ENCODE measurements around the gene RPL10. TPM values are rescaled to one million over a fixed set of nuclear protein-coding genes. Genes with fewer than 3 reads are reported as not detected.

RPL10 gene
- total and polyA plus RNA-seq, 2 of the 8 experiments (the other 6 are each of a cell fraction or from before 2014, with no cell fraction given) = 2,633 to 4,293 TPM

GRCh38 chrX:154408659-154409221 is 10.6 kb downstream of the RPL10 start:
- no peak overlapping the region for H3K56ac ChIP-seq (replicated peaks; ENCODE audit: insufficient read length, low read depth, low read length)
- no peaks in the 10 kb centered on the region for H4K20me1 ChIP-seq (replicated peaks in 1 of 2; ENCODE audit: control insufficient read depth in 1 of 2, insufficient read depth in 2 of 2, low read length in 2 of 2)
- H3K27ac ChIP-seq (ENCODE audit: low read depth, low read length) = no peak overlapping the region
- H3K18ac ChIP-seq (ENCODE audit: extremely low read depth, low read length) = no peak overlapping the region
- H4K5ac ChIP-seq (ENCODE audit: insufficient read length, low read depth, low read length) = no peak overlapping the region
- no peak overlapping the region for H2BK5ac ChIP-seq (ENCODE audit: low read depth, low read length)
- ChIA-PET POLR2A (ENCODE audit: partially characterized antibody) (interaction anchor here (0.8 to 6.4 kb wide), 6 partner anchors 10 to 81 kb away, joined by 3 to 124 read pairs (median 8); partner anchors contain the start of genes ATP6AP1, EMD, RPL10 and SLC10A3), CTCF (ENCODE audit: partially characterized antibody) (interaction anchor here (1.4 to 2.3 kb wide), 3 partner anchors 10 to 486 kb away, joined by 3 to 10 read pairs (median 10); partner anchors contain the start of genes FLNA and RPL10)
- DNase-seq (ENCODE audit: low read depth in 1 of 2, low spot score in 2 of 2) = no peak
- H2BK120ac ChIP-seq (replicated peaks; ENCODE audit: low read depth, low read length) = no peak overlapping the region
- no peaks in the 10 kb centered on the region for H3K79me2 ChIP-seq (ENCODE audit: control insufficient read depth in 1 of 2, insufficient read depth in 2 of 2, low read length in 2 of 2)
- no peak for FAIRE-seq
- no peak overlapping the region for H2AFZ ChIP-seq (ENCODE audit: low read length)
- H3K36me3 ChIP-seq (ENCODE audit: control insufficient read depth in 2 of 4, insufficient read depth in 4 of 4, low read length in 3 of 4) = peaks cover 0 to 2% (median 0%) of the 10 kb centered on the region in 4 experiments; a peak in 1 of 8 replicates
- no peak overlapping the region for H3K14ac ChIP-seq (ENCODE audit: insufficient read length)
- H2BK15ac ChIP-seq (ENCODE audit: low read length) = no peak overlapping the region
- H2AK5ac ChIP-seq (ENCODE audit: low read depth, low read length) = no peak overlapping the region
- H3K4me2 ChIP-seq (ENCODE audit: insufficient read depth in 1 of 2, low read depth in 2 of 2, low read length in 2 of 2) = peak overlapping the region; percentile 64 to 66
- no peak overlapping the region; a peak in 2 of 7 replicates for H3K9ac ChIP-seq (replicated peaks in 1 of 4; ENCODE audit: extremely low read depth in 1 of 4, low read depth in 3 of 4, low read length in 3 of 4)
- H3K23me2 ChIP-seq (ENCODE audit: low read depth, low read length) = no peaks in the 10 kb centered on the region
- no peaks in the 10 kb centered on the region for H3K27me3 ChIP-seq (replicated peaks in 1 of 4; ENCODE audit: control insufficient read depth in 3 of 4, extremely low read depth in 1 of 4, insufficient read depth in 3 of 4, low read length in 3 of 4)
- H3K23ac ChIP-seq (ENCODE audit: insufficient read length) = no peak overlapping the region
- H2BK20ac ChIP-seq (ENCODE audit: low read length) = no peak overlapping the region
- no peak overlapping the region for H4K8ac ChIP-seq (ENCODE audit: extremely low read depth, insufficient read depth, low read length)
- H3K4ac ChIP-seq (replicated peaks; ENCODE audit: insufficient read length, low read depth, low read length) = no peak overlapping the region
- no peak overlapping the region for H2BK12ac ChIP-seq (ENCODE audit: low read depth, low read length)
- H3K4me1 ChIP-seq (replicated peaks in 1 of 4; ENCODE audit: control insufficient read depth in 3 of 4, insufficient read depth in 4 of 4, low read length in 3 of 4) = peaks cover 2 to 11% (median 3%) of the 10 kb centered on the region in 4 experiments; a peak in 4 of 7 replicates
- peak overlapping the region in 3 of 4 experiments; percentile 21 to 52 (median 23); a peak in 4 of 8 replicates for H3K4me3 ChIP-seq (ENCODE audit: extremely low read depth in 1 of 4, insufficient read depth in 2 of 4, low read depth in 3 of 4, low read length in 4 of 4)
- no peak overlapping the region for H4K91ac ChIP-seq (replicated peaks; ENCODE audit: insufficient read length, low read length)
- H3K9me3 ChIP-seq (ENCODE audit: insufficient read depth in 2 of 2, low read depth in 1 of 2, low read length in 1 of 2) = no peaks in the 10 kb centered on the region
- no peaks in the 10 kb centered on the region for H3K79me1 ChIP-seq (ENCODE audit: low read depth, low read length)
- WGBS, 2 experiments (ENCODE audit: extremely low coverage in 1 of 2, insufficient coverage in 1 of 2, insufficient read length in 1 of 2, insufficient replicate concordance in 2 of 2, low coverage in 1 of 2, low lambda C conversion rate in 2 of 2, missing lambda C conversion rate in 1 of 2) = 66% methylated on average over 7 of the region's 10 CpGs; no CpG with 5 or more reads in 1 of the 2 experiments
- TF ChIP-seq EZH2 (IDR thresholded peaks at IDR 0.05; ENCODE audit: low read depth, low read length, severe bottlenecking) (no peak), KDM5A (IDR thresholded peaks at IDR 0.05; ENCODE audit: low read length) (no peak), BACH1 (IDR thresholded peaks at IDR 0.05; ENCODE audit: low read length) (no peak), EP300 (IDR thresholded peaks at IDR 0.05; ENCODE audit: borderline replicate concordance in 1 of 2, low read depth in 2 of 2, low read length in 2 of 2) (no peak), SAP30 (IDR thresholded peaks at IDR 0.05; ENCODE audit: insufficient read depth, insufficient replicate concordance, low read length) (no peak), GTF2F1 (IDR thresholded peaks at IDR 0.05; ENCODE audit: borderline replicate concordance, low read depth, low read length) (no peak), POLR2AphosphoS5 (IDR thresholded peaks at IDR 0.05; ENCODE audit: low read depth, low read length) (no peak), CHD1 (IDR thresholded peaks at IDR 0.05; ENCODE audit: low read depth, low read length) (no peak), RAD21 (IDR thresholded peaks at IDR 0.05 in 1 of 2, conservative IDR thresholded peaks at IDR 0.05 in 1 of 2; ENCODE audit: low read depth in 2 of 2, low read length in 2 of 2) (no peak), SUZ12 (IDR thresholded peaks at IDR 0.05; ENCODE audit: low read length) (no peak), MAFK (IDR thresholded peaks at IDR 0.05; ENCODE audit: low read depth, low read length) (no peak), GABPA (IDR thresholded peaks at IDR 0.05; ENCODE audit: borderline replicate concordance, insufficient read depth, low read length) (no peak)
